ENCODE measurements around the gene HSCB.

- TF ChIP-seq CTCF (IDR thresholded peaks at IDR 0.05), result no peak
- TF ChIP-seq POLR2A (IDR thresholded peaks at IDR 0.05), result no peak
Measured at GRCh38 chr22:28737701-28738100, 4.1 kb upstream of the HSCB start.
